Muscle layer of duodenum (tissue), 2 donors: ENCODE measurements around the gene ZBTB25.

ENCODE experiments used
- H3K27ac ChIP-seq: one replicate; pipeline ENCODE4 v1.7.0; 2013; ENCODE audit warnings: mild to moderate bottlenecking, low read length
- H3K27me3 ChIP-seq: one replicate; pipeline ENCODE4 v1.7.0; 2013; ENCODE audit warnings: low read depth, mild to moderate bottlenecking, control low read depth, low read length
- H3K36me3 ChIP-seq, 2 donors: one replicate each; pipeline ENCODE4 v1.7.0; 2013; ENCODE audit warnings: low read length in 2 of 2, control low read depth in 1 of 2, mild to moderate bottlenecking in 1 of 2; ENCODE audit not compliant: insufficient read depth in 2 of 2, control insufficient read depth in 1 of 2
- H3K4me1 ChIP-seq, 2 donors: one replicate each; pipeline ENCODE4 v1.7.0; 2013; ENCODE audit warnings: low read length in 2 of 2, mild to moderate bottlenecking in 2 of 2, control low read depth in 1 of 2, moderate library complexity in 1 of 2; ENCODE audit not compliant: insufficient read depth in 2 of 2, control insufficient read depth in 1 of 2
- H3K4me3 ChIP-seq, 2 donors: one replicate each; pipeline ENCODE4 v1.7.0; 2013; ENCODE audit warnings: low read length in 2 of 2, low read depth in 1 of 2, mild to moderate bottlenecking in 1 of 2
- H3K9me3 ChIP-seq, 2 donors: one replicate each; pipeline ENCODE4 v1.7.0; 2013; ENCODE audit warnings: low read length in 2 of 2, control low read depth in 1 of 2, mild to moderate bottlenecking in 1 of 2; ENCODE audit not compliant: control insufficient read depth in 1 of 2
- donor health status: healthy.

The ZBTB25 gene

GRCh38 chr14:64405295-64405694 is 98.3 kb downstream of the ZBTB25 start:
- Histone ChIP-seq H3K4me3 (no peak overlapping the region), H3K36me3 (peaks cover 6 to 8% of the 10 kb centered on the region in 2 donors), H3K4me1 (no peaks in the 10 kb centered on the region), H3K27me3 (no peaks in the 10 kb centered on the region), H3K27ac (no peak overlapping the region), H3K9me3 (no peaks in the 10 kb centered on the region)

- Histone ChIP-seq H3K9me3 (no peaks in the 10 kb centered on the region), H3K4me3 (no peak overlapping the region), H3K27me3 (no peaks in the 10 kb centered on the region), H3K4me1 (no peaks in the 10 kb centered on the region), H3K36me3 (peaks cover 6 to 8% of the 10 kb centered on the region in 2 donors), H3K27ac (no peak overlapping the region)
Observed at GRCh38 chr14:64401949-64402348, 101.7 kb downstream of the ZBTB25 start.

GRCh38 chr14:64400829-64401459 is 102.7 kb downstream of the ZBTB25 start:
- H3K4me3 ChIP-seq = no peak overlapping the region
- no peaks in the 10 kb centered on the region for H3K27me3 ChIP-seq
- H3K9me3 ChIP-seq = no peaks in the 10 kb centered on the region
- H3K36me3 ChIP-seq = peaks cover 6 to 8% of the 10 kb centered on the region in 2 donors
- no peak overlapping the region for H3K27ac ChIP-seq
- no peaks in the 10 kb centered on the region for H3K4me1 ChIP-seq
